HG02610 (cell line): ENCODE results near the gene MMD2.
"Not testable (repeated sequence)": the region's sequence is repeated elsewhere in the genome, so short reads cannot be mapped to it uniquely, and the experiment has no call there.

Source experiments
- ATAC-seq: cut with Tn5 transposase; IDR thresholded peaks from one replicate; pipeline ENCODE4 v1.9.1; 2021; ENCODE audit warnings: mild to moderate bottlenecking, moderate library complexity; ENCODE audit not compliant: unreplicated experiment

Gene MMD2

DNA sequence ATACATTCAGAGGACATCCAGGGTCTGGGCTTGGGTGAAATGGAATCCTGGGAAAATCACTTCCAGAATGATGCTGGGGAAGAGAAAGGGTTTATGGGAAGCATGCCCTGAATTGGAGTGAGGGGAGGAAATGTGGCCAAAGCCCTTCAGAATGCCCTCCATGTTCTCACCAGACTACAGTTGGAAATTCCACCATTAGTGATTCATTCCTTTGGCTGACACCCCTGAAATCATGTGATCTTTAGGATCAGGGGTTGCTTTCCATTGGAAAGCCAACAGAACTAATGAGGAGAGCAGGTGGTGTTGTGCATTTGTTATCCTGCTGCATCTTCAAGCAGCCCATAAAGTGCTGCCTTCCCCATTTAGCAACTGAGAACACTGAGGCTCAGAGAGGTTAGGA lies 54.6 kb downstream of the MMD2 start:
- no peak for ATAC-seq

GRCh38 chr7:4895766-4896165 lies 63.2 kb downstream of the MMD2 start:
- ATAC-seq, result no peak

DNA sequence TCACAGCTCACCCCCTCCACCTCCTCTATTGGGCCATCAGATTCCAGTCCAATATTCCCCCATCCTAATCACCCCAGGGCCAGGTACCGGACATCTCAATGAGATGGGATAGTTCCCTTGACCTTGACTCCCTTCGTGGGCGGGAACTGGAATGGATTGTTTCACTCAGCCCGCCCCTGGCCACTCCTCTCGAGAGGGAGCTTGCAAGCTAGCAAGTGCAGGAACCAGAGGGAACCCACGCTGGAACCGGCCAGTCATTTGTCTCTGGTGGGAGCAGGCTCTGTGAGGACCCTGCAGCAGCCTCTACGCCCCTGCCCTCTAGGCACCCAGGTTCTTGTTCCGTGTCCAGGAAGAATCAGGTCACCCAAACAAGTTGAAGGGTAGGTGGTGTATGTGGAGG lies 64.5 kb downstream of the MMD2 start:
- ATAC-seq, result no peak

- ATAC-seq, result no peak
Observed at GRCh38 chr7:4893929-4894475, 65.0 kb downstream of the MMD2 start.

- not testable (repeated sequence) for ATAC-seq
Observed at GRCh38 chr7:4893188-4893587, 65.8 kb downstream of the MMD2 start.

DNA sequence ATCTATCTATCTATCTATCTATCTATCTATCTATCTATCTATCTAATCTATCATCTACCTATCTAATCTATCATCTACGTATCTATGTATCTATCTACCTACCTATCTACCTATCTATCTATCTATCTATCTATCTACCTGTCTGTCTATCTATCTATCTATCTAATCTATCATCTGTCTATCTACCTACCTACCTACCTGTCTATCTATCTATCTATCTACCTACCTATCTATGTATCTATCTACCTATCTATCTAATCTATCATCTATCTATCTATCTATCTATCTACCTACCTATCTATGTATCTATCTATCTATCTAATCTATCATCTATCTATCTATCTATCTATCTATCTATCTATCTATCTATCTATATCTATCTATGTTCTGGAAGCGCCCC lies 67.5 kb downstream of the MMD2 start:
- ATAC-seq, result not testable (repeated sequence)

DNA sequence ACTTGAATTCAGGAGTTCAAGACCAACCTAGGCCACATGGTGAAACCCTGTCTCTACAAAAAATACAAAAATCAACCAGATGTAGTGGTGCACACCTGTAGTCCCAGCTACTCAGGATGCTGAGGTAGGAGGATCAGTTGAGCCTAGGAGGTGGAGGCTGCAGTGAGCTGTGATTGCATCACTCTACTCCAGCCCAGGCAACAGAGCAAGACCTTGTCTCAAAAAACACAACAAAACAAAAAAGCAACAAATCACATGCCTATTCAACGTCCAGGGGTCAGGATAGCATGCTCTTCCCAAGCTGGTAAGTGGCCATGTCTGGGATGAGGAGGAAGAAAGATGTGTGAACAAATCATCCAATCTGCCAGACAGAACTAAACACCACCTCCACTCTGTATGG lies 69.3 kb downstream of the MMD2 start:
- ATAC-seq, result no peak

DNA sequence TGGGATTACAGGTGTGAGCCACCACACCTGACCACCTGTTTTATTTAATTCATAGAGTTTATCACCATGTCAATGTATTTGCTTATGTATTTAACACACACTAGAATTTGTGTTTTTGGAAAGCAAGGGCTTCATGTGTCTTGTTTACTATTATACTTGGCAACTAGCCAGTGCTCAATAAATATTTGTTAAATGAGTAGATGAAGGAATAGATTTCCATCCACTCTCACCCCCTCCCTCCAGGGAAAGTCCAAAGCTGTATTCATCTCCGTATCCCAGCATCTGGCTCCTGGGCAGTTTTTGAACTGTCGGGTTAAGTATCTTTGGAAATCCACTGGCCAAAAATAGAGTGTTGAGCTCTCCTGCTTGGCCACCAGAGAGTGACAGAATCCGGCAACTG lies 70.8 kb downstream of the MMD2 start:
- no peak for ATAC-seq

DNA sequence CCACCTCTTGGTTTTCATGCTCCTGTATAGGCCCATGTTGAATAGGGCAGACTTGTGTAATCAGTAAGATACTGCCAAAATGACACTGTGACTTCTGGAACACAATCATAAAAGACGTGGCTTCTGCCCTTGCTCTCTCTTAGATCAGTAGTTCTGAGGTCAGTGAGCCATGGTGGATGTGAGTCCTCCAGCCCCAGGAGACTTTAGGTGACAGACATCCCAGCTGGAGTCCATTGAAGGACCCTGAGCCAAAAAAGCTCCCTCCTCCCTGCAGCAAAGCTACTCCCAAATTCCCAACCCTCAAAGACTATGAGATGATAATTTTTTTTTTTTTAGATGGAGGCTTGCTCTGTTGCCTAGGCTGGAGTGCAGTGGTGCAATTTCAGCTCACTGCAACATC lies 72.3 kb downstream of the MMD2 start:
- ATAC-seq, result no peak

GRCh38 chr7:4885317-4885807 lies 73.6 kb downstream of the MMD2 start:
- ATAC-seq, result no peak

- no peak for ATAC-seq
Observed at GRCh38 chr7:4884164-4884563, 74.8 kb downstream of the MMD2 start.

DNA sequence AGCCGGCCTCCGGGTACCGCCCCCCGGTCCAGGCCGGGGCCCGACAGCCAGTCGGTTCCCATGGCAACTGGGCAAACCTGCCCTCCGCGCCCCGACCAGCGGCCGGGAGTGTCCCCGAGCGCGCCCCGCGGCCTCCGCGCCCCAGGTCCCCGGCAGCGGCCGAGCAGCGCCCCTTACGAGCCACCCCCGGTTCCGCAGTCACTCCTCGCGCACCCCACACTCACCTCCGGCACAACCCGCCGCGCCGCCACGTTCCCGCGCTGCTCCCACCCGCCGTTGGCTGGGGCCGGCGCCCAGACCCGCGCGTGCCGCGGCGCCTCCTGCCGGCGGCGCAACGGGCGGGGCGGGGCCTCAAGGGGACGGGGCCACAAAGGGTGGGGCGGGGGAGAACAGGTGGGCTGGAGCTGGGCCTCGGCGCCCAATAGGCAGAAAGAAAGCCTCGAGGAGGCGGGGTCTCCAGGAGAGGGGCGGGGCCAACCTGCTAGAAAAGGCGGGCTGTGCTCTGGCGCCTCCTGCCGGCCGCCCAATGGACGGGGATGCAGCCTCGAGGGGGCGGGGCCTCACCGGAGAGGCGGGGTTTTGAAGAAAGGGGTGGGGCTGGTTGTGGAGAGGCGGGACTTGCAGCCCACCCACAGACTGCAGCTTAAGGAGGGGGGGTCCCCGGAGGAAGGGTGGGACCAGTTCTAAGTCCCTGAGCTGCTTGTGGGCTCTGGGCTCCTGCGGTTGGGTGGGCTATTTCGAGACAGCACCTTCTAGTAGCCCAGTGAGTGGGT lies 75.4 kb downstream of the MMD2 start, which contains the start of gene RADIL:
Gene RADIL (minus strand): TSS at position 345 of the 773 bp plus-strand sequence. CDS start 5,577 bp downstream, outside the sequence.
- peak; percentile 58 for ATAC-seq

- peak; percentile 11 for ATAC-seq
Observed at GRCh38 chr7:4883033-4883371, 76.0 kb downstream of the MMD2 start.

DNA sequence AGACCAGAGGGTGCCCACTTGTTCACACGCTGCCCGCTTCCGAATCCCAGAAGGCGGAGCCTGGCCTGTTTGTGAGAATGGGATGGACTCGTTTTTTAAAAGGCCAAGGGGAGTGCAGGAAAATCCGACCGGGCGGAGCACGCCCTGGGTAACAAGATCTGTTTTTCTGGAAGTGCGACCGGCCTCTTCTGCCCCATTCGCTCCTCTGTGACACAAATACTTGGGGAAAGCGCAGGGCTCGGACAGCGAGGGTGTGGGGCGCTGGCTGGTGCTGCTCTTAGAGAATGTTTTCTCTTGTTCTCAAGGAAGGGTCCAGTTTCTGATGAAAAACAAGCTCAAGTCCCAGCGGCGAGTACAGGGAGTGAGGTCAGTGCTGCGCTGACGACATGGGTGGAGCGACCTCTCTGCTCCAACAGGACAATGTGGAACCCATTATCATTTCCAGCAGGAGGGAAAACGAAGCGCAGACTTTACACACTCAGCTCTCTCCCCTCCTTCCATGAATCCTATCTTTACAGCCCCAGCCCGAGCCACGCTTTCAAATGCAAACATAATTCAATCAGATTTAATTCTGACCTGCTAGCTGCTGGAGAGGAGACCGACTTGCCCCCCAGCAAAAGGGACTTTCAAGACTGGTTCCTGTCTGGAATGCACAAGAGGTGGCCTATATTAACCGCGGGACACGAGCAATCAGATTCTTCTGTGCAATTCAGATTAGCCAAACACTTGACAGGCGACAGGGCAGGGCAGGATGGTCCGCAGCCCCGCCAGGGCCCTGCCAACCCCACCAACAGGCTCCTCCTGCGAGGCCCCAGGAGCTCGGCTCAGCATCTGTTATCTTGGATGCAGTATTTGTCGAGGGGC lies 76.6 kb downstream of the MMD2 start:
- ATAC-seq, result no peak

GRCh38 chr7:4880218-4880617 lies 78.8 kb downstream of the MMD2 start:
- no peak for ATAC-seq

DNA sequence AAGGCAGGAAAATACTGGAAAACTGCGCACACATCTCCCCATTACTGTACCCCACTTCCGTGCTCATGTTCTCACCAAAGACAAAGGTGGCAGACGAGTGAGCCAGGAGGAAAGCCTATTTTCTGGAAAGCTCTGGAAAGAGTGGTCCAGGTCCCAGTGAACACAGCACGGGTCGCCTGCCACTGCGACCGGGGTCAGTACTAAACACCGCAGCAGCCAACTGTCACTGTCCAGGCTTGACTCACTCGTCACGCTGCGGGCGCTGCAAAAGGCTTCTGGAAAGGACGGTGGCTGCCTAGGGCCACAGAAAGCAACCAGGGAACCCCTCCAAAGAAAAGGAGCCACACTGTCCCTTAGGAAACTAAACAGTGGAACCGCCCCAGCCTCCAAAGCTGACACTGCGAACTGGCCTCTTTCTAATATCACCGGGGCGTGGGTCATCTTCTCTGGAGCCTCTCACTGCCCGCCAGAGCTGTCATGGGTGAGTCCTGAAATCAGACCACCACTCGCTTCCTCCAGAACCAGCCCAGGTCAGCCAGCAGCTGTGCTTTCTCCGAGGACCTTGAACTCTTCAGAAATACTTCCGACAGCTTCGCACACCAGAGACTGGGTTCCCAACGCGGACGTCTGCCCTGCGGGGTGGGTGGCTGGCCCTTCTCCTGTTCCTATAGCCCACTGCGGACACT lies 79.4 kb downstream of the MMD2 start:
- no peak for ATAC-seq

DNA sequence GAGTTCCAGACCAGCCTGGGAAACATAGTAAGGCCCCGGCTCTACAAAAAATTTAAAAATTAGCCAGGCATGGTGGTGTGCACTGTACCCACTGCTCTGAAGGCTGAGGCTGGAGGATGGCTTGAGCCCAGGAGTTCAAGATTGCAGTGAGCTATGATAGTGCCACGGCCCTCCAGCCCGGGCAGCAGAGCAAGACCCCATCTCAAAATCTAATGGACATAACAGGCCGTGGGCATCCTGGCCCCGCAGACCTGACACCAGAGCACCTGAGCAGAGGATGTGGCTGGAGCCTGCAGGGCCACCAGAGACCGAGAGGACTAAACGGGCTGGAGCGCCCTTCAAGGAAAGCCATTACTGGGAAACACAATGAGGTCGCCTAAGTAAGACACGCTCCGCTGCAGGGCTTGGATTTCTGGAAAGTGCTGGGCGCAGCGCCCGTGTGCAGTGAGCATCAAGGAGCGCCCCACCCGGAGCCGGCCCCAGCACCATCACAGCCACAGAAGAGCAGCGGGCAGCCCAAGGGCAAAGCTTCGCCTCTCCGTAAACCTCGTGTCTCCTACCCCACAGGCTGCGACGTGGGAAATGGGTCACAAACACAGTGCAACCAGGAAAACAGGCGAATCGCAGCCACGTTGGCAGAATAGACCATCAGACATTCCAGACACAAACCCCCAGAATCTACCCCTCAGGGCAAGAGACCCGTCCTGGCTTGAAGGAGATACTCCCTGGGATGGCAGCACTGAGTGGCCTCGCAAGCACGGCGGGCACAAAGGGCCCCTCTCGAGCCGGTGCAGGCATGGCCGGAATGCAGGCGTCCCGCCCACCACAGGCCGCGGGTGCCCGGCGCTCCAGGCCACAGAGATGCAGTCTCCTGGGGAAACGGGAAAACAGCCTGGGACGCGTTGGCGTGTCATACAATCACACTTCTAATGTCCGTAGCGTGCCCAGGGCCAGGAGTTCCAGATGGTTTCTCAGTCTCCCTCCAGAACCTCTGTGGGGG lies 80.4 kb downstream of the MMD2 start:
- no peak for ATAC-seq

DNA sequence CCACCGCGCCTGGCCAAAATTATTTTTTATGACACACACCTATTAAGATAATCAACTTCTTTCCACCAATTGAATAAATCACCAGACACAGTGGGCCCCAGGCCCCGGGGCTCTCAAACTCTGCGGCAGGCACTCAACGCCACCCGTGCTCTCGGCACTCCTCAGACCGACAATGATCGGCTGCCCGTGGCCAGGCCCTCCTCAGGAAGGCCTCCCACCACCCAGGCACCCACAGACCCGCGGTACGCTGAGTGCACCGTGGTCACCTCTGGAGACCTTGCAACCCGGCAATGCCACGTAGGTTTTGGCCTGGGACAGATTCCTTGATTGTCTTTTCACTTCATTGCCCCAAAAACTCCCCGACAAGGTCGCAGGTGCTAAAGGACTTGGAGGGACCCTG lies 82.4 kb downstream of the MMD2 start:
- ATAC-seq, result no peak

GRCh38 chr7:4875391-4875790 lies 83.6 kb downstream of the MMD2 start:
- no peak for ATAC-seq
